Left colon (tissue), 2 donors: ENCODE results near the gene OR7C2. TPM values are rescaled to one million over a fixed set of nuclear protein-coding genes. Genes with fewer than 3 reads are reported as not detected.
"Not testable (repeated sequence)": the region's sequence is repeated elsewhere in the genome, so short reads cannot be mapped to it uniquely, and the experiment has no call there.

Experiments
- ATAC-seq: fragments of 200-7000 bp; cut with Tn5 transposase; one replicate; pipeline ENCODE4 v1.9.1; 2020; ENCODE audit warnings: mild to moderate bottlenecking, moderate library complexity
- DNase-seq, 2 donors: peaks; one replicate each; pipeline ENCODE4 v3.0.0-alpha.2; 2020
- intact Hi-C, 2 donors: fragments of 100-400 bp; cut with DNase I in 1 of 2; cut with micrococcal nuclease in 1 of 2; formaldehyde crosslinking; loops; one replicate each; pipeline versions ENCODE4 v1.11.2 to v1.14.0; 2022; cut with DNase I, micrococcal nuclease
- long read RNA-seq: library from polyadenylated mRNA; unstranded; transcript quantifications from one replicate; pipeline ENCODE4 v2.0.0, GENCODE V29; 2021
- total RNA-seq, 2 donors: library from RNA; stranded (reverse); fragmentation: NEBNext Ultra II Directional; extraction: Animal tissue kit (Norgen Biotek cat#: 25700); gene quantifications; one replicate each; pipeline ENCODE4 v1.2.1, GENCODE V29; 2021
- donor health status: DM: no; HTN: no; CAD: no.
- donor health status: DM: yes; HTN: yes; CAD: no.

Gene OR7C2
- total RNA-seq, result not detected
- long read RNA-seq, result 0 reads

- no peak for ATAC-seq
- DNase-seq, result no peak
- intact Hi-C loops, result no loop called here
Measured at GRCh38 chr19:14941189-14941588, at the start of gene OR7C2. TSS of gene OR7C2 (plus strand) at chr19:14941489. CDS start at chr19:14941489, 0 bp downstream.

DNA sequence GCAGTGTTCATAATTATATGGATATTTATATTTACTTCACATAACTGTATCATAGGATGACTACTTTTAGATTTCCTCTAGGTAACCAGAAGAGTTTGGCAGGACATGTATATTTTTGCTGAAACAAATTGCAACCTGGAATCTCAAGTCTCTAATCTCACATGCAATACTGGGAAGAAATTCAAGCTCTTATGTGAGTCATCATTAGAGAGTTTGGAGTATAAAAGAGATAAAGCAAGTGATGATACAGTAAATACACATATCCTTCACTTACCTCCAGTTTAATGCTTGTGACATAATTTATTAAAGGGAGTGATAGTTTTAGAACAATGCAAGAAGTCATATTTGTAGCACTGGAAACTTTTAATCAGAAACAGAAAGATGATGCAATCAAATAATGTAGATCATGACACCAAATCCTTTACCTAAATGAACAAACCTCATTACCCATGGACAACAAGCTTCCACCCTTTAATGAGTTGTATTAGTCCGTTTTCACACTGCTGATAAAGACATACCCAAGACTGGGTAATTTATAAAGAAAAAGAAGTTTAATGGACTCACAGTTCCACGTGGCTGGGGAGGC, 39.5 kb upstream of the OR7C2 start:
- ATAC-seq (no peak), DNase-seq (no peak)
- intact Hi-C loops, result no loop called here

DNA sequence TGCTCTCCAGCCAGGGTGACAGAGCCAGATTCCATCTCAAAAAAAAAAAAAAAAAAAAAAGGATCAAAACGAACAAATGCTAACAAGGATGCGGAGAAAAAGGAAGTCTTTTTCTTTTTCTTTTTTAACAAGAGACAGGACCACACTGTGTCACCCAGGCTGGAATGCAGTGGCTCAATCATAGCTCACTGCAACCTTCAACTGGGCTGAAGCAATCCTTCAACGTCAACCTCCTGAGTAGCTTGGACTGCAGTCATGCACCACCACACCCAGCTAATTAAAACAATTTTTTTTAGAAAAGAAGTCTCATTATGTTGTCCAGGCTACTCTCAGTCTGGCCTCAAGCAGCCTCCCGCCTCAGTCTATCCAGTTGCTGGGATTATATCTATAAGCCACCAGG, 34.6 kb upstream of the OR7C2 start:
- no peak for ATAC-seq
- intact Hi-C loops, result no loop called here
- DNase-seq, result no peak

GRCh38 chr19:14915116-14915515, 26.2 kb upstream of the OR7C2 start:
- no peak for DNase-seq
- no peak for ATAC-seq
- intact Hi-C loops, result no loop called here

DNA sequence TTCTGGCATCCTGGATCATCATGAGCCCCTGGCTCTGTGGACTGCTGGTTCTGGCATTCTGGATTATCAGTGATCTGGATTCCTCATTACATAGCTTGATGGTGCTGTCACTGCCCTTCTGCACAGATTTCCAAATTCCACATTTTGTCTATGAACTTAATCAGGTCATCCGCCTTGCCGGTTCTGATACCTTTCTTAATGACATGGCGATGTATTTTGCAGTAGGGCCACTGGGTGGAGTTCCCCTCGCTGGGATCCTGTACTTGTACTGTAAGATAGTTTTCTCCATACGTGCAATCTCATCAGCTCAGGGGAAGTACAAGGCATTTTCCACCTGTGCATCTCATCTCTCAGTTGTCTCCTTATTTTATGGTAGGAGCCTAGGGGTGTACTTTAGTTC, 24.4 kb upstream of the OR7C2 start:
- DNase-seq (no peak), ATAC-seq (no peak)
- intact Hi-C loops, result no loop called here

GRCh38 chr19:14933506-14933905, 7.8 kb upstream of the OR7C2 start:
- DNase-seq (no peak), ATAC-seq (no peak)
- intact Hi-C loops, result no loop called here

GRCh38 chr19:14940266-14940665, 1.0 kb upstream of the OR7C2 start:
- DNase-seq, result no peak
- ATAC-seq, result no peak
- intact Hi-C loops, result no loop called here

DNA sequence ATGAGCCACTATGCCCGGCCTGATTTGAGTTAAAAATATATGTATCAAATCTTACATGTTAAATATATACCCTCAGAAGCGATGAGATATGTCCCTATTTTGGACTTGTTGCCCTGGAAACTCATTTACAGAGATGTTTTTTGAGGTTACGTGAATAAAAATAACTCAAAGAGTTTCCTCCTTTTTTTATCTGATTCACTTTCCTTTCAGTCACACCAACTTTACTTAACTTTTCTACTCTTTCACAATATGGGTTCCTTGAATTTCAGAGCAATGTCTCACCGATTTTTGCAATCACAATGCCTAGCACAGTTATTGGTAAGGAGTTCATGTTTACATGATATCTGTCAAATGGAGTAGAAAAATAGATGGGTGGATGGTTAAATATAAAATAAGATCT, 2.3 kb downstream of the OR7C2 start:
- intact Hi-C loops, result no loop called here
- DNase-seq (no peak), ATAC-seq (no peak)

DNA sequence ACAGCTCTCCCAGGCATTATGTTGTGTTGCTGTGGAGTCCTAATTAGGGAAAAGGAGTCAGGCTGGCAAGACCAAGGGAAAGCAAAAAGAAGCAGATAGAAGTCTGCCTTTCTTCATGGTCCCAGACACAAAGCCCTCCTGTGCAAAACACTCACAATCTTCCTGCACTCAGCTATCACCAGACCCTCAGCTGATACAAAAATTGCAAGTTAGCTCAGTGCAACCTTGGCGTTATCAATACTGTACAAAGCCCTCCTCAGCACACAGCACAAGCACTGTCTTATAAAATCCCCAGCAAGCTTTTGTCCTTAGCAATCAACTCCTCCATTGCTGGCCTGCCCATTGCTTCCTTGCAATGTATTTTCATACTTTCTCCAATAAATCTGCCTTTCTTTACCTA, 3.2 kb downstream of the OR7C2 start:
- DNase-seq (no peak), ATAC-seq (no peak)
- intact Hi-C loops, result no loop called here

DNA sequence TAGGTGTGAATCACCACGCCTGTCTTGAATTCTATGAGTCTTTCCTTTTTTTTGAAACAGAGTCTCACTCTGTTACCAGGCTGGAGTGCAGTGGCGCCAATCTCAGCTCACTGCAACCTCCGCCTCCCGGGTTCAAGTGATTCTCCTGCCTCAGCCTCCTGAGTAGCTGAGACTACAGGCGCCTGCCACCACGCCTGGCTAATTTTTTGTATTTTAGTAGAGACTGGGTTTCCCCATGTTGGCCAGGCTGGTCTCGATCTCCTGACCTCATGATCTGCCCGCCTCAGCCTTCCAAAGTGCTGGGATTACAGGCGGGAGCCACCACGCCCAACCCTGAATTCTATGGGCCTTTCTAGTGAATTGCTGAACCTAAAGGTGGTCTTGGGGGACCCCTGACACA, 8.1 kb downstream of the OR7C2 start:
- ATAC-seq, DNase-seq, intact Hi-C loops: not testable (repeated sequence)

- no peak for ATAC-seq
- intact Hi-C loops, result no loop called here
- DNase-seq, result no peak
Measured at GRCh38 chr19:14949876-14950275, 8.6 kb downstream of the OR7C2 start.

GRCh38 chr19:14950421-14950820, 9.1 kb downstream of the OR7C2 start:
- ATAC-seq (no peak), DNase-seq (no peak)
- intact Hi-C loops, result no loop called here

DNA sequence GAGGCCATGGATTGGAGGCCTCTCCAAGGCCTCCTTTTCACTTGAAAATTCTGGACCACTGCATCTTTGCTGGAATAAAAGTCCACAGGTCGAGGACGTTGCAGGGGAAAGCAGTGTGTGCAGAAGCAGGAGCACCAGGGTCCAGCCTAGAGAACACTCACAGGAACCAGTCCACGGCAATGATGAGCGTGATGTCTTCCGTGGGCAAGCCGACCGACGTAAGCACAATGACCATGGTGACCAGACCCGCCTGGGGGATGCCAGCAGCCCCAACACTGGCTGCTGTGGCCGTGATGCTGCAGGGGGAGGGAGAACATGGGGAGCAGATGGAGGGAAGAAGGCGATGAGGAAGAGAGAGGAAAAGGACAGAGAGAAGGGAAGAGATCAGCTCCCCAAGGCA, 11.5 kb downstream of the OR7C2 start:
- DNase-seq, result no peak

GRCh38 chr19:14954071-14954655, 12.9 kb downstream of the OR7C2 start:
- intact Hi-C loops, result no loop called here
- DNase-seq (no peak), ATAC-seq (no peak)

More for the DNA sequence above, 11.5 kb downstream of the OR7C2 start:
- ATAC-seq, result no peak
- intact Hi-C loops, result no loop called here

DNA sequence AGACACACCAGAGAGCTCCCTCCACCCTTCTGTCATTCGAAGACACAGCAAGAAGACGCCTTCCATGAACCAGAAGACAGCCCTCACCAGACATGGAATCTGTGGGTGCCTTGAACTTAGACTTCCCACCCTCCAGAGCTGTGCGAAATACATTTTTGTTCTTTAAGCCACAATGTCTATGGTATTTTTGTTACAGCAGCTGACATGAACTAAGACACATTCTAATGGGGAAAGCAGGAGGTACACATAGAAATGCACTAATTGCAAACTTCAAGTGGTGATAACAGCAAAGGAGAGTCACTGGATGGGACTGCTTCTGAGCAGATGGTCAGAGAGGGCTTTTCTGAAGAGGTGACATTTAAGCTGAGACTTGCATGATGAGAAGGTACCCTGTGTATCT, 16.2 kb downstream of the OR7C2 start:
- no peak for ATAC-seq
- intact Hi-C loops, result no loop called here
- DNase-seq, result no peak

DNA sequence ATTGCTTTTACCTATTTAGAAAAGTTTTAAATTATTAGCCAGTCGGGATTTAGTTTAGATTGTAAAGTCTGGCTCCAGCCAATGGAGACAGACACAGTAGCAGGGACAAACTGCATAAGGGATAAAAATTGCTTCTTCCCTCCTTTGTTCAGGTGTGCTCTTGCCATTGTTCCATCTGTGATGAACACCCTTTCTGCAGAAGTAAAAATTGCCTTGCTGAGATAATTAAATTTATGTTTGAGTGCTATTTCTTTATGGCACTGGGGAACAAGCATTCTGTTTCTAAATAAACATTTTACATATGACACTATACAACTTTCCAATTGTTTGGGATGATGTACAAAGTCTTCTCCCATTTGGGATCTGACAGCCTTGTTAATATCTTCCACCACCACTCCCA, 18.0 kb downstream of the OR7C2 start:
- intact Hi-C loops, result no loop called here

DNA sequence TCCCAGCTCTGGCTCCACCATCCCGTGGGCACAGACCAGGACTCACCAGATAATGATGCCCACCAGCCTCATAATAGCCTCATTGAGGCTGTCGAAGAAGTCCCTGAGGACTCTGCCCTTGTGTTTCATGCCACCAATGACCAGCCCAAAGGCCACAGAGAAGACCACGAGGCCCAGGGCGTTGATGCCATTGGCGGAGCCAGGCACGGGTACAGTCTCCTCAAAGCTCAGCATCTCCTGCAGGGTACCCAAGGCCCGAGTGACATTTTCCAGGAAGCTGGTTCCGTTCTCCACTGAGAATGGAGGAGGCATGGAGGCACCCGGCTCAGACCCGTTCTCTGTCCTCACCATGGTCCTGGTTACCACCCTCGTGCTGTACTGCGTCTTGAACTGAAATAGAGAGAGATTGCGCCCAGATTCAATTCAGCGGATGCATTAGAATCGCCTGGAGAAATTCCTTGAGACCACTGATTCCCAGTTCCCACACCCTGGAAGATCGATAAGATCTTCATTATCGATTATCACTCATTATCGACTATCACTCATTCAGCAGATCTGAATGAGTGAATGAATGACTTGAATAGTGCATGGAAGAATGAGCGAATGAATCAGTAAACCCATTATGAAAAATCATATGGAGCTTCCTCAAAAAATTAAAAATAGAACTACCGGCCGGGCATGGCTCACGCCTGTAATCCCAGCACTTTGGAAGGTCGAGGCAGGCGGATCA, 20.8 kb downstream of the OR7C2 start:
- intact Hi-C loops, result no loop called here
- ATAC-seq (no peak), DNase-seq (no peak)

More for the DNA sequence above, 18.0 kb downstream of the OR7C2 start:
- ATAC-seq (no peak), DNase-seq (no peak)

DNA sequence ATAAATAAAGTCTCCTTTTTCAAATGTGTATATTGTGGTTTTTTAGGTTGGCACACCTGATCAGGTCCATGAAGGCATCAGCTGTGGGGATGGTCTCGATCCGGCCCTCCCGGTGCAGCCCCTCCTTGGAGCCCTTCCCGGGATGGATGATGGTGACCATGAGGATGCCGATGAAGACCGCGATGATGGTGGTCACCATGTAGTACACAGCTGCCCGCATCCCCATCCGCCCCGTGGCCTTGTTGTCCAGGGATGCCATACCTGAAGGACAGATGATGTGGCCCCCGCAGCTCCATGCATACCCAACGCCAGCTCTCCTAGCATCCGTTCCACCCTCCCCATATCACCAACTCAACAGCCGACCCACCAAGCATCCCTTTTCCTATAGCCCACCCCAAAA, 27.0 kb downstream of the OR7C2 start:
- intact Hi-C loops, result no loop called here
- ATAC-seq, result no peak
- no peak for DNase-seq

GRCh38 chr19:14971474-14971873, 30.2 kb downstream of the OR7C2 start:
- DNase-seq (no peak), ATAC-seq (no peak)
- intact Hi-C loops, result no loop called here

GRCh38 chr19:14972676-14973075, 31.4 kb downstream of the OR7C2 start:
- DNase-seq, result no peak
- intact Hi-C loops, result no loop called here
- no peak for ATAC-seq

- DNase-seq, result no peak
- no peak for ATAC-seq
- intact Hi-C loops, result no loop called here
Measured at GRCh38 chr19:14974488-14974887, 33.2 kb downstream of the OR7C2 start.
